Endometrial microvascular endothelial cells (primary cell): Measurements from ENCODE around the gene PCBD1. TPM values are rescaled to one million over a fixed set of nuclear protein-coding genes. Genes with fewer than 3 reads are reported as not detected.

Source experiments
- in situ Hi-C: cut with HindIII; loops from 2 replicates; pipeline ENCODE4 v1.10.0; 2017; ENCODE audit warnings: low sequenced_read_pairs, low pct_unique_long_range_greater_than_20kb; ENCODE audit errors: inconsistent ontology term
- total RNA-seq: library from RNA; depleted of rRNA; stranded (reverse); fragments of >200 nt; gene quantifications from one replicate; pipeline ENCODE4 v1.2.3, GENCODE V29; 2015; ENCODE audit errors: inconsistent ontology term

PCBD1 gene
- total RNA-seq, 1 donor from 2014 or later: 134 TPM

DNA sequence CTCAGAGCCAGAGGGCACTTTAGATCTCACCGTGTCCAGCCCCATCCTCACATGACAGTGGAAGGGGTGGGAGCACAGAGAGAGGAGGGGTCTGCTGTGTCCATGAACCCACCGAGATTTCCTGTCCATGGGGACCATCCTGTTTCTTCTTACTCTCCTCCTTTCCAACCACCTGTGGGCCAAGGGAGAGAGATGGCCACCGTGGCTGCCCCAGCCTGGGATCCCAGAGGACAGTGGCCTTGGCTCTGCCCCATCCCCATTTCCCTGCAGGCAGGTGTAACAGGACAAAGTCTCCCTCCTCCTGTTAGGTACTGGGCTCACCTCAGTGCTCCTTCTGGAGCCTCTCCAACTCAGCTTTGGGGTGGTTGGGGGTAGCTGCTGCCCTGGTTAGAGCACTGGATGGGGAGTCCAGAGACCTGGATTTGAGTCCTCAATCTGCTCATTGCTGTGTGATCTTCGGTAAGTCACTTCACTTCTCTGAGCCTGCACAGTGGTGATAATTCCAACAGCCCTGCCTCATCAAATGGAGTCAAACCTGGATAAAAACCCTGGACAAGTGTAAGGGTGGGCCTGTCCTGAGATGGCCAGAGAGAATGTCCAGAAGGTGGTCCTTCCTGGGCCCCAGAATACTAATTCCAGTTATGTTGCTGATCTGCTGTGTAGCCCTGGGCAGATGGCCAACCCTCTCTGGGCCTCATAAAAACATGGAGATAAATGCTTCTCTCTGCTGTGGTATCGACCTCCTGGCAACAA lies 17.8 kb upstream of the PCBD1 start:
- in situ Hi-C loops: no loop called here

DNA sequence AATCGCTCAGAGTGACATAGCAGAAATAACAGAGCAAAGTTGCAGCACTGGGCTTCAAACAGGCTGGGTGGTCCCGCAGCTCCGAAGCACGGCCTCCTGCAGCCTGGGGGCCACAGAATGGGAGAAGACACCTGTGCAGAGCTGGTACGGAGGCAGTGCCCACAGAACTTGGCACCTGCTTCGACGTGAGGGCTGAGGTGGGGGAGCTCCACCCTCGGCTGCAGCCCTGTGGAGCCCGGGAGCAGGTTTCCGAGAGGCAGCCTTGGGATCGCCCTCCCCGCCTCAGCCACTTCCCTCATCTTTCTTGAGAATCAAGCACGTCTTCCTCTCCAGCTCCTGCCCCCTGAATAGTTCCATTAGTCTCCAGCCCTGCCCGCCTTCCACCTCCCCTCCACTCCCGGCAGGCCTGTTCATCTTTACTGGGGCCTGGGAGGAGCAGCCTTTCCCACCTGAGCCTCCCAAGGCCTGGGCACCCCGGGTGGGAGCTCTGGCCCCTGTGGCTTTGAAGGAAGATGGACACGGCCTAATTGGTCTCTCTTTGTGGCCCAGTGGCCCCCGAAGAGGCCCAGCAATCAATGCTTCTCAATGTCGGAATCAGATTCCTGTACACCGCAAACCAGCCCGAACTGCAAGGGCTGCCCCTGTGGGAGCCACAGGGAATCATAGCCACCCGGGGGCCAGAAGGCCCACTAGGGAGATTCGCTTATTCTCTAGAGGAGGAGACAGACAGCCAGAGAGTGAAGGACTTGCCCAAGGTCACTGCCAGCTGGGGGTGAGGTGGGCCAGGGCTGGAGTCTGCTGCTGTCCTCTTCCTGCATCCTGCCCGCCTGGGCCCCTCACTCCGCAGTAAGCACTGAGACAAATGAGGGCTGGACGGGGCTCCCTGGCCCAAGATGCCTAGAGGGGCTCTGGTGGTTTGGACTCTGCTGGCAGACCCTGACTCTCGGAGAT lies 17.0 kb upstream of the PCBD1 start:
- in situ Hi-C loops: no loop called here

DNA sequence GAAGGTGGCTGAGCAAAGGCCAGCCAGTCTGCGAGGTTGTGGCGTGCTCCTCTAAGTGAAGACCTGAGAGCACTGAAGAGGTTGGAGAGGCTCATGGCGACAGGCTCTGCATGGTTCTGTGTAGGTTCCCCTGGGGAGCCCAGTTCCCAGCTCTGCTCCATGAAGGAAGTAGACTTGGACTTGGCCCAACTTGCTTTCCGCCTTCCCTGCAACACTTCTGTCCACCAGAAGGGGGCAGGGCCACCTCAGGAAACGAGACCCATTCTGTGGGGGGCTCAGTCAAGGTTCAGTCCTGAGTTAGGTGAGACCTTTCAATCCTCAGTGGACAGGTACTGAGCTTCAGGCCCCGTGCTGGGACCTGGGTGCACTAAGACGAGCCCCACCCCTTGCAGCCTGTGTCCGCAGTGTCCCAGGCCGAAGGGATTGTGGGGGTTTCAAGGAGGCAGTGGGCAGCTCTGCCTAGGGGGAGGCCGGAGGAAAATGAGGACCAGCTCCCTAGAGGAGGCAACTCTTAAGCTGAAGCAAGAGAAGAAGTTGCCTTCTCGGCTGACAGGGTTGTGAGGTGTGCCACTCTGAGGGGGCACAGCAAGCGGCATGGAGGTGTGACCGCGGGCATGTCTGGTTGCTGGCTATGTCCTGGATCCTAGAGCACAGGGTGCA lies 15.0 kb upstream of the PCBD1 start:
- in situ Hi-C loops: no loop called here

DNA sequence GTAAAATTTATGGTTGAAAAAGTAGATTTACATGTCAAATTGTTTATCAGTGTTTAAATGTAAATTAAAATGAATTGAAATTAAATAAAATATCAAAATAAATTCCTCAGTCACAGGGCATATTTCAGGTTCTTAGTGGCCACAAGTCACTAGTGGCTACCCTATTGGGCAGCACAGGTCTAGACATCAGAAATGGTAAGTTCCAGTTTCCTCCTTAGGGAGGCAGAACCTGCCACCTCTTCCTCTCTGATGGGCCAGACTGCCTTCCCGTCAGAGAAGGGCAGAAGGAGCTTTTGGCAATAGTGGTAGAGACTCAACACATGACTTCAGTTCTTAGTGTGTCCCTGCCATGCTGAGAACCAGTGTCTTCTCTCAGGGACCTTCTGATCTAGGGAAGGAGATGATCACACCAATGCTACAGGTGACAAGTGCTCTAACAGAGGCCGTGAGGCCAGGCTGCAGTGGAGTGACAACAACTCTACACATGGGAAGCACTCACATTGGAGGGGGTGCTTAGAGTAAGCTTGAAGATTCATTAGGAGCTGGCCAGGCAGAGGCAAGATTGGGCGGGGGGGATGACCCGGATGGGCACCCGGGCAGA lies 14.4 kb upstream of the PCBD1 start:
- in situ Hi-C loops: no loop called here

DNA sequence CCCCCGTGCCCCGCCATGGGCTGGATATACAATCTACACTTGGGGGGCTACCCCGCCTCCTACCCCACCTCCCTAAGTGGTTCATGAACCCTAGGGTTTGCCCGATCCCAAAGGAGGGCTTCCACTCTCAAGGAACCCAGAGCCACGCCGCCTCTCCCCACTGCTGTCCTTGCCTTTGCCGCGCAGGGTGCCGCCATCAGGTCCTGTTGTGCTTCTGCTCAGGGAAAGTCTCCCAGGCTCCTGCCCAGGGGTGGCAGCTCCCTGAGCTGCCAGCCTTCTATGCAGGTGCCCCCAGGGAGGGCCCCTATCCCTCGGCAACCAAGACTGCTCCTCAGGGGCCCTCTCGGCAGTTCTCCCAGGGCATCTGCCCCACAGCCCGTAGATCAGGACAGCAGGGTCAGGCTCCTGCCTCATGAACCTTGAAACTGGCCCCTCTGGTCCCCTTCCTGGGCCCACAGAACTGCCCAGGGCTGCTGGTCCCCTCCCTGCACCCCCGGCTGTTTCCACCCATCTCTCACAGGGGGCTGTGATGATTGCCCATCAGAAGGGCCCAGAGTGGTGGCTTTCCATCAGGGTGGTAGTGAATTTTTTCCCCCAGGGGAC lies 13.0 kb upstream of the PCBD1 start:
- in situ Hi-C loops: no loop called here

DNA sequence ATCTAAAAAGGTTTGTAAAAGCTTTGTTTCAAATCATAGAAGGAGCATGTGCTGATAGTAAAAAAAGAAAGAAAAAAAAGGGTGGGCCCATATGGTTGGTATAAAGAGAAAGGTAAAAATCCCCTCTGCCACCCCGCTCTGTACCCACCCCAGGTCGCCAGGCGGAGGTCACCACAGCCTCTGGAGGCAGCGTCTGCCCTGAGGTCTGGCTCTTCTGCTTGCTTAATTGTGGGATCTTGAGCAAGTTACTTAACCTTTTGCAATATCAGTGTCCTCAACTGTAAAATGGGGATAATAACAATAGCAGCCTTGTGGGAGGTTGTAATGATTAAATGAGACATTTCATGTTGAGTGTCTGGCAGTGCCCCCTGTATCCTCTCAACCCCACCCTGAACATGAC lies 10.7 kb upstream of the PCBD1 start:
- in situ Hi-C loops: no loop called here

DNA sequence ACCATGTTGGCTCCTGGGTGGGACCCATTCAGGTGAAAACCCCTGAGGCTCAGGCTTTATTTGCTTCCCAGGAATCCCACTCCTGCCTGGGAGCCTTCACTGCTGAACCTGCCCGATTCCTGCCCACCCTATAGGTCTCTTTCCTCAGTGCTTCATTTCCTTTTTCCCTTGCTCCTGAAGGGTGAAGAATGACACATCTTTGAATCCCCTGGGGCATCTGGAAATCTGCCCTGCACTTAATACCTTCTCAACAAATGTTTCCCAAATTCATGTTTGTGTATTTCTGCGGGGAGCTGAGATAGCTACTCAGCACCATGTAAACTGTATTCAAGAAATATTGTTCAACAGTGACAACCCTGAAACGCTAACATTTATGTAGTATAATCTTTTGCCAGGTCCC lies 10.3 kb upstream of the PCBD1 start:
- in situ Hi-C loops: no loop called here

DNA sequence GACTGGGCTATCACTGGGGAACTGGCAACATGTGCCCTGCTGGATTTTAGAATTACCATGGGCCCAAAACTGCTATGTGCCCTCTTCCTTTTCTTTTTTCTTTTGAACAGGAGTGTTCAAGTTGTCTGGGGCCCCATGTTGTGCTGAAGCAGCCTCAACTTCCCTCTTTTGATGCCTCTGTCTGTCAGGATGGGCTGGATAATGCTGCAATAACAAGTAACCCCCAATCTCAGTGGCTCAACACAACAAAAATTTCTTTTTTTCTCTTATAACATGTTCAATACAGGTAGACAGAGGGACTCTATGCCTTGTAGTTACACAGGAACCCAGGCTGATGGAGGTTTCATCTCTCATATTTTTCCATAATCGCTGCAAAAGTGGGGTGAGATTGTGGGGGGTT lies 8.2 kb upstream of the PCBD1 start:
- in situ Hi-C loops: no loop called here

DNA sequence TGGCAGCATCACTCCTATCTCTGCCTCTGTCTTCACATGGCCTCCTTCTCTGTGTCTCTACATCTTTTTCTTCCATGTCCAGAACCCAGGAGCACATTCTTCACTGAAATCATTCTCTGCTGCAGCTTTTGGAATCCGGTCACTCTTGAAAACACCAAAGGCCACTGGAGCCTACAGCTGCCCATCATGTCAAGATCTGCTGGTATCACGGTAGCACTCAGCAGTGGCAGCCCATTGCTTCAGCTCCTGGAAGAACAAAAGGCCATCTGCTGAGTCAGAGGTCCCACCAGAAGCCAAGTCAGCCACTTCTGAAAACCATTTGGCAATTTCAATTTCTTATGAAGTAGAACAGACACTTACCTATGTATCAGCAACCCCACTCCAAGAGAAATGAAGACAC lies 6.1 kb upstream of the PCBD1 start:
- in situ Hi-C loops: no loop called here

DNA sequence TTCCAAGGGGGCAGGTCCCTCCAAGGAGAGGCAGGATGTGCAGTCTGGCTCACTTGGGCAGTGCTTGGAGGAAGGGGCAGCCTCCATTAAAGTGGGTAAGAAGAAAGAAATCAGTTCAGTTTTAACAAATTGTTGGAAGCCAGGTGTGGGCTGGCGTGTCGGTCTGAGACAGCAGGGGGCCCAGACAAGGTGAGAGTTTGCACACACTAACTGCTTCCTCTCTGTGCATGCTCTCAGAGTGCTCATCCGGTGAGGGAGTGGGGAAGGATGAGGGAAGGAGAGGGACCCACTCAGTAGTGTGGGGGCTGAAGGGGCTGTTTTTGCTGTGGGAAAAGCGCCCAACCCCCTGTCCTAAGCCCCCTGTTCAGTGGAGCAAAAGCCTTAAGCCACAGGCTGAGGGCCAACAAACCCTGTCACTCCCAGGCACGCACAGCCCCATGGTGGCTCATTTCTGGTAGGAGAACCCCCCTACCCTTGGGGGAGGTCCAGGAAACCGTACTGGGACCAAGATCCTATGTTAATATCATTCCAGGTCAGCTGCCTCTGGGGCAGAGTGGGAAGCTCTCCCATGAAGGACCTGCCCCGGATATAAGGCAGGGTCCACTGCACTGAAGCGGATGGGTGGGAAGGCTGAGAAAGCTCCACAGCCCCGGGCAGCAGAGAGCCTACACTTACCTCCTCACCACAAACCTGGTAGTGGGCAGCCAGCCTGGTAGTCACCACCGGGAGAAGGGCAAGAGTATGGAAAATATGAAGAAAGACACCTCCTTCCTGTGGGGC lies 5.1 kb upstream of the PCBD1 start:
- in situ Hi-C loops: no loop called here

DNA sequence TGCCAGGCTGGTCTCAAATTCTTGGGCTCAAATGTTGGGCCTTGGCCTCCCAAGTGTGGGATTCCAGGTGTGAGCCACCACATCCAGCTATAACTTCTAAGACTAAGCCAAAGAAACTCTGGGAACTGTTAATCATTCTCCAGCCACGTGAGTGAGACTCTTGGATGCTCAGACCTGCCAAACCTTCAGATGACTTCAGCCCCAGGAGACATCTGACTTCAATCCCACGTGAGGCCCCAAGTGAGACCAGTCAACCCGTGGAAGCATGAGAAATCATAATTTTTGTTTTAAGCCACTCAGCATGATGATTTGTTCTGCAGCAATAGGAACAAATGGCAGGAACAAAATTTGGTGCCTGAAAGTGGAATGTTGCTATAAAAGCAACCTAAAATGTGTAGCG lies 4.3 kb upstream of the PCBD1 start:
- in situ Hi-C loops: no loop called here

DNA sequence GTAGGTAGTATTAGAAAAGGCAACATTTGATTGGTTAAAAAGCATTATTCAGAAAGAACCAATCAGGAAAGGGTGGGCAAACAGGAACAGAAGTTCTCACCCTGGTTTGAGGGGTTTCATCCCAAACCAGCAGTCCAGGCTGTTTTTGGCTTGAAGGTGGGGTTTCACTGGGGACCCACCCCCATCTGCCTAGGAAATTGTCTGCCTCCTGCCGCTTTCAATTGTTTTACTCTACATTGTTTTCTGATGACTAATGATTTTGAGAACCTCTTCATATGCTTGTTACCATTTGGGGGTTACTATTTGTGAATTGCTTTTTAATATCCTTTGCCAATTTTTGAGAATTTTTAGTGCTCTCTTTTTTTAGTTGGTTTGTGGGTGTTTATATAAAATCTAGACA lies 3.3 kb upstream of the PCBD1 start:
- in situ Hi-C loops: no loop called here

DNA sequence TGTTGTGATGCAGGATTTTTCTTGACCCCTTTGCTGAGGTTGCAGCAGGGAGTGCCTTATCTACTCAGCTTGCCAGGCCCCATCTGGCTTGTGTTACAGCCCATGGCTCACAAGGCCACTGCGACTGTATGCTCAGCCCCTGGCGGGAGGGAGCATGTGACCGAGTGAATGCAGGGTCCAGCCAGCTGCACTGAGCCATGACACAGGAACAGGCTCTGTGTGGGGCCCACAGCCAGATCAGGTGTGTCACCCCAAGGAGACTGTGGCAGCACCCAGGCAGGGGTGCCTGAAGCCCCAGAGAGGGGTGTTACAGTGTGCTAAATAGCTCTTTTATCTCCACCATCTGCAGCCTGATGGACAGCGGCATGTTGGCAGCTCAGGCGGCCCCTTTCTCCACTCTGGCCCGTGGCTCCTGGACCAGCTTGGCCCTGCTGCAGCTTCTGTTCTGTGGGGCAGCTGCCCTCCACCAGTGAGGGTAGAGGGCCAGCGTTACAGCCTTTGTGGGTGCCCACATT lies 2.6 kb upstream of the PCBD1 start:
- in situ Hi-C loops: no loop called here

DNA sequence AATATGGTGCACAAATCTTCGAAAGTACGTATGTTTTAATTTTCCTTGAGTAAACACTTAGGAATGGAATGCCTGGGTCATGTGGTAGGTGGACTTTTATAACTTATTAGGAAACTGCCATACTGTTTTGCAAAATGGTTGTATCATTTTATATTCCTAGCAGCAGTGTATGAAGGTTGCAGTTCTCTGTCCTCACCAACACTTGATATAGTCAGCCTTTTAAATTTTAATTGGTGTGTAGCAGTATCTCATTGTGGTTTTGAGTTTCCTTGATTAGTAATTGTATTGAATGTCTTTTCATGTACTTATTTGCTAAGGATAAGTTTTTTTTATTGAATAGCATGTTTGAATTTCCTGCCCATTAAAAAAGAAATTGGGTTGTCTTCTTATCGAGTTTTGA lies 926 bp upstream of the PCBD1 start:
- in situ Hi-C loops: no loop called here

DNA sequence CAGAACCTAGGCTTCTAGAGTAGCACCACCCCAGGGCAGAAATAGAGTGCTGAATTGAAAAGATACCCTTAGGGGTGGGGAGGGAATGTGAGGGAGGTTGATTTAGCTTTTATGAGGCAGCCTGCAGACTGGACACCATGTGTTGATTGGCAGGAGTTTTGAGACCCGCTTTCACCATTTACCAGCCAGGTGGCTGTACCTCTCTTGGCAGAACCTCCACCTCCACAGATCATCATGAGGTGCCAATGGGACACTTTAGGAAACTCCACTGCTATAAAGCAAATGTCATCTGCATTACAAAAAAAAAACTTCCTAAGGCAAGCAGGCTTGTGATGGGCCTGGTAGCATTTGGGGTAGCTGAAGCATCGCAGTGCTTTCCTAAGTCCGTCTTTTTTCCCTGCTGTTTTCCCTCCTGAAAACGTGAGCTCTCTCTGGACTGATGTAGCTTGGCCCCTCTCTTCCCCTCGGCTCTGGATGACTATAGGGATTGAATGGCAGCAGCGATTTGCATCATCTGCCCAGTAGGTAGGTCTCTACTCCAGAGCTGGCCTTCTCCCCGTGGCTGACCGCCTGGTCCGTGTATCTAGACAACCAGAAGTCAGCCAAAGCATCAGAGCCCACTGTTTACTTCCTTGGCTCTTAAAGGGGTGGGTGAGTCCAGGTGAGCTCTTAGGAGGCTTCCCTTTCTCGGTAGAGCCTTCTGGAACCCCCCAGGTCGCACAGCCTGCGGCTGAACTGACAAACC lies 1.3 kb downstream of the PCBD1 start:
- in situ Hi-C loops: no loop called here

DNA sequence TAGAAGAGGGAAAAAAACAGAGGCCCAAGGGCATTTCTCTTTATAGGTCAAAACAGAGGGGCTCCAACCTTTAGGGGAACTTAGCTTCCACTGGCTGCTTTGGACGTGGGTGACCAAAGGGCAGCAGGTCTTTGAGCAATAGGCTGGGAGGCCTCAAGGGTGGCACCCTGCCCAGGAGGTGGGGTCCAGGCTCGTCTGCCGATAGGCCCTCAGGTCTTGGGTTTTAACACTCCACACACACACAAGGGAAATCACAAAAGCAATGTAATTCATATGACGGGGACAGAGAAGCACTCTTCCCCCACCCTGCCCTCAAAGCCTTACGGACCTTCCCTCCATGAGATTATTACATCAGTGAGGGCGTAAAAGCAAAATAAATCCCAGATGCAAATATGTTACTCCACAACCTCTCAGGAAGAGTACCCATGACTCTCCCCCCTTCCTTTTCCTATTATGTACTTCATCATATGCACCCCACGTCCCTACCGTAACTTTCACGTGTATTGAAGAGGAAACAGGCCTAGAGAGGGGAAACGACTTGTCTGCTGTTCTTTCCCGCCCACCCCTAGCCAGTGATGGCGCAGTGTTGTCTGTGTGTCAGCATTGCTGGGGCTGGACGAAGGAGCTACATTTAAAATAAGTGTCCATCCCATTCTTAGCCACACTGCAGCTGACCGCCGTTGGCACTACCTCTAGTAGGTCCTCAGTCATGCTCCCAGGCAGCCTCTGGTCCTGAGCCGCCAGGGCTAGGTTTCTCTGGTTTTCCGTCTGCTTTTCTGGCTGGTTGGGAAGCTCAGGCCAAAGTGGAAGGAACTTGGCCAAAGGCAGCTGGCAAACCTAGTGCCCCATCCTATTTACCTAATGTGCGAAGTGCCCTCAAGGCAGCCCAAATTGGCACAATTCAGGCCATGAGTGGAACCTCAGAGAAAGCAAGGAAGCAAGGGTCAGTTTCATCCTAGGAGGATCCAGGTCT lies 2.1 kb downstream of the PCBD1 start:
- in situ Hi-C loops: no loop called here
